Stimulated activated CD8-positive, alpha-beta memory T cell treated with anti-CD3 and anti-CD28 coated beads, Interleukin-12 subunit alpha, Interleukin-12 subunit beta, amount 100 ng/mL, for 24 hours (primary cell): ENCODE data around the gene ANKRD2.

Experiments
- DNase-seq: peaks from one replicate; pipeline ENCODE4 v3.0.0-alpha.2; 2020; ENCODE audit errors: extremely low read depth

ANKRD2 gene

DNA sequence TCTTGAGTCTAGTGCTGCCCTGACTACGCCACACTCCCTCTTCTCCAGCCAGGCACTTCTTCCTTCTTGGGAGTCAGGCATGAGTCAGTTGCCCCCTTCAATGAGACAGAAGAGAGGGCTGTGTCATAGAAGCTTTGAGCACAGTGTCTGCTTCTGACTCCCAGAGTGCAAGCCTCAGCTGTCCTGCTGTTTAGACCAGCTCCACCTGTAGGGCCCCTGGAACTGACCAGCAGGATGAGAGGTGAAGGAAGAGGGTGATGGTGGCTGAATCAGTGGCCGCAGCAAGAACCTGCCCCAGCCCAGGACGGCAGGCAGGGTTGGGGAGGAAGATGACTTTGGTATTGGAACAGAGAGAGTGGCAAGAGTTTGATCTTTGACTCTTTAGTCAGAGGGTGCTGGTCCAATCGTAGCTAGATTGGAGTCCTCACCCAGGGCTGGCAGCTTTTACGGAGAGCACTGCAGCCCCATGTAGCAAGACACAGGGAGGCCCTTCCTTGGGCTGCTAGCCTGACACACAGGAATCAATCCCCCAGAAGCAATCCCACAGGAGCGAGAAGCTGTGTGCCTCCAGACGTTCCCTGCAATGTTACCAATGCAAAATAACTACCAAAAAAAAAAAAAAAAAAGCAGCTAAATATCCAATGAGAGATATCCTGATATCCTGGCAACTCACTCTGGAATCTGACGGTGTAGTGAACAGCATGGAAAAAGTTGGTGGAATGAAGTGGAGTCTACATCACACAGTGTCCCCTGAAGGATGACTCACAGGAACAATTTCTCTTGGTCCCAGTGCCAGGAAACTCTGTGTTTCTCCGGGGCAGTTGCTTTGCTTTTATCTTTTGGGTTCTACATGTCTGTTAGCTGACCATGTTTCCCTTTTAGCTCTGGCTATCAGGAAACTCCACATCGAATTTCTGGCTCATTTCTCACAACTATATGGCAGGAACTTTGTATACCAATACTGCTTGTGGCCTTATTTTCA lies 23.8 kb downstream of the ANKRD2 start:
- no peak for DNase-seq

DNA sequence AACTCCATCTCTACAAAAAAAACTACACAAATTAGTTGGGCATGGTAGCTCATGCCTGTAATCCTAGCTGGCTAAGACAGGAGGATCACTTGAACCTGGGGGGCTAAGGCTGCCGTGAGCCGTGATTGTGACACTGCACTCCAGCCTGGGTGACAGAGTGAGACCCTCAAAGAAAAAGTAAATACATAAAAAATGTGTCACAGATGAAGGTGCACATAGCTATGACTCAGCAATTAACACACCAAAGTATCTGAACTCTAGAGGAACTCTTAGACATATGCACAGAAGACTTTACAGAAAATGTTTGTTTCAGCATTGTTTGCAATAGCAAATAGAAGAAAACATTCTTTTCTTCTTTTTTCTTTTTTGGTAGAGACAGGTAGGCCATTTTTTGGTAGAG lies 25.2 kb downstream of the ANKRD2 start:
- no peak for DNase-seq

DNA sequence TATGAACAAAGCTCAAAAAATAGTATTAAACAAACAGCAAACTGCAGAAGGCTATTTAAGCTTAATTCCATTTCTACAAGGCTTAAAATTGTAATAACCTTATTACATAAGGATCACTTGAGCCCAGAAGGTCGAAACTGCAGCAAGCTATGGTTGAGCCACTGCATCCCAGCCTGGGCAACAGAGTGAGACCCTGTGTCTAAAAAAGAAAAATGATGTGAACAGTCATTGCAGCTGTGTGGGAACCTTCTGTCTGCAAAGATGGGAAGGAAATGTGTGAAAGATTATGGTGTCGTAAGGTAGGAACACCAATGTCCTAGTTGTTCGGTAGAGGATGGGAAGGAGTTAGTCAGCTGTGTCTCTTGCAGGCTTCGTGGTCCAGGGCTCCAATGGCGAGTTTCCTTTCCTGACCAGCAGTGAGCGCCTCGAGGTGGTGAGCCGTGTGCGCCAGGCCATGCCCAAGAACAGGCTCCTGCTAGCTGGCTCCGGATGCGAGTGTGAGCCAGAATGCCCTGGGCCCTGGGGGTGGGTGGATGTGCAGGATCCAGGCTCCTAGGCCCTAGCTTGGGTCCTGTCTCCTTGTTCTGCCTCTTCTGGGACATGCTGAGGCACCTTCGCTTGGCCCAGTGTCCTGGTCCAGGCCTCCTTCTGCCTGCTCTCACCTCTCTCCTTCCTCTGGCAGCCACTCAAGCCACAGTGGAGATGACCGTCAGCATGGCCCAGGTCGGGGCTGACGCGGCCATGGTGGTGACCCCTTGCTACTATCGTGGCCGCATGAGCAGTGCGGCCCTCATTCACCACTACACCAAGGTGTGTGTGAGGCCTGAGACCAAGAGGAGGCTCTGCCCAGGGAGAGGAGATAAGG lies 26.1 kb downstream of the ANKRD2 start:
- DNase-seq: no peak

DNA sequence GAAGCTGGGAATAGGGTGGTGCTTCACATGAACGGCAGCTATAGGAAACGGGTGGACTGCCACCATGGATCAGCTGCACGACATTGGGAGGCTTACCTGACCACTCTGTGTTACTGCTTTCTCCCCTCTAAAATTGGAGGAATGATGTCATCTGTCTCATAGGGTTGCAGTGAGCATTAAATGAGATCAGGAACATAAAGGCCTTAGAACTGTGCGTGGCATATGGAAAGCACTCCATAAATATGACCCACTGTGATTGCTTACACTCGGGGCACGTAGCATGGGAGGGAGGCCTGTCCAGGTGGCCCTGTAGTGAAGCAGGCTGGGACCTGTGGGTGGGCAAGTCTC lies 26.7 kb downstream of the ANKRD2 start:
- DNase-seq: no peak

DNA sequence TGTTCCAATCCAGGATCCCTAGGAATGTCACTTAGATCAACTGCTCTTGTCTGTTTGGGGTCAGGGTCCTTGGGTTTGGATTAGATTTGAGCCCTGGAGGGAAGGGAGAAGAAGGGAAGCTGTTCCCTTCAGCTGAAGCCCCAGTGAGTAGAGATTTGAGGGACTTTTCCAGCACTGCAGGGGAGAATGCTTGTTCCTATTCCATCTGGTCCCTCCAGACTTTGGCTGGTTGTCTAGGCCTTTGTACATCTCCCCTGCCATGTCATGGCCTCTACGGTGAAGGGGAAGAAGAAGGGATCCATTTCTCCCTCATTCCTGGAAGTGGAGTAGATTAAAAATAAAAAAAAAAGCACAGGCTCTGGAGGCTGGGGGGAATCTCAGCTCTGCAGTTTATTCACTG lies 28.0 kb downstream of the ANKRD2 start:
- DNase-seq: no peak

DNA sequence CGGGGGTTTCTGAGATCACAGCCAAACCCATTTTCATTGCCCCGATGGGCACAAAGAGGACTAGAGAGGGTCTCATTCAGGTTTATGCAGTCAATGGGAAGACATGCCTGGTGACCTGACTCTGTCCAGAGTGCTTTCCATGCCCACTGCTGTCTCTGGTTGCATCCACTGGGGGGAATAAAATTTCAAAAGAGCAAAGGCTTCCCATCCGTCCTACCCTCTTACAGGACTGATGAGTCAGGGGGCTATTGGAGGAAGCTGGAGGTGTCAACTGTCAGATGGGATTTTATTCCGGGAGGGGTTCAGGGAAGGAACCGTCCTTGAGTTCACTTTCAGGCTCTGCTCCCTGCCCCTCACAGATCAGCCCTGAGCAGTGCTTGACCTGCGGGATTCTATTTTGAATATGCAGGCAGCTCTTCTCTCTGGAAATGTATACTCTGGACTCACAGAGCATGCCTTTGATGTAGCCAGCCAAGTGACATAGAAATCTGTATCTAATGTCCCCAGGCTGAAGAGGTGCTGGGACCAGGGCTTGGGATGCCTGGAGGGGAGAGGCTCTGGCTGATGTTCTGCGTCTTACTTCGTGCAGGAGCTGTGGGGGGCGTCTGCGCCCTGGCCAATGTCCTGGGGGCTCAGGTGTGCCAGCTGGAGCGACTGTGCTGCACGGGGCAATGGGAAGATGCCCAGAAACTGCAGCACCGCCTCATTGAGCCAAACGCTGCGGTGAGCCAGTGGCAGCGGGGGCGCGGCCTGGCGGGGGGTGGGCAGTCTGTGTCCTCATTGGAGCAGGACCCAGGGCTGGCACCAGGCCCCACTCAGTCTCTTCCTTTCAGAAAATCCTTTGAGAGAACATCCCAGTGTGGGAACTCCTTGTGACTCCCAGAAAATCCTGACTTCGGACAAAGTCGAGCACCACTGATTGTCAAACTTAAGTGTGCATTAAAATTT lies 29.0 kb downstream of the ANKRD2 start:
- DNase-seq: no peak

DNA sequence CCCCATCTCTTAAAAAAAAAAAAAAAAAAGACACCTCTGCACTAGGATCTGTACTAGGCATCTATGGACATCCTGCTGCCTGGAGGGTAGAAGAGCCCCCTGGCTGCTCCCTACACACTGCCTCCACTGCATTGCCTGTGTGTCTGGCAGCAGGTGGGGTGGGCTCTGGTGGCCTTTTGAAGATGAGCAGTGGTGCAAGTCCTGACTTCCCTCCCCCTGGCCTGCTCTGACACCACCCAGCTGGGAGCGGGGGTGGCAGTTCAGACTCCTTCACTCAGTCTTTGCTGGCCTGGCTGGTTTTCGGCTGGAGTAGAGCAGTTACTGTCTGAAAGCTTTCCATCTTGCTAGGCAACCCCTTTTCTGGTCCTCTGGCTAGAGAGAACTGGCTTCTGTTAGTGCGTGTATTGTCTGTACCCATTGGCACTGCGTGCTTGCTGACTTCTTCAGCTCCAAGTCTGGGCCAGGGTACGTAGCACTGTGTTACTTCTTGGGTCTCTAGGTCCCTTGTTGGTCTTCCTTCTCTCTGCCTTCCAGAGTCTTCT lies 34.6 kb downstream of the ANKRD2 start:
- no peak for DNase-seq

DNA sequence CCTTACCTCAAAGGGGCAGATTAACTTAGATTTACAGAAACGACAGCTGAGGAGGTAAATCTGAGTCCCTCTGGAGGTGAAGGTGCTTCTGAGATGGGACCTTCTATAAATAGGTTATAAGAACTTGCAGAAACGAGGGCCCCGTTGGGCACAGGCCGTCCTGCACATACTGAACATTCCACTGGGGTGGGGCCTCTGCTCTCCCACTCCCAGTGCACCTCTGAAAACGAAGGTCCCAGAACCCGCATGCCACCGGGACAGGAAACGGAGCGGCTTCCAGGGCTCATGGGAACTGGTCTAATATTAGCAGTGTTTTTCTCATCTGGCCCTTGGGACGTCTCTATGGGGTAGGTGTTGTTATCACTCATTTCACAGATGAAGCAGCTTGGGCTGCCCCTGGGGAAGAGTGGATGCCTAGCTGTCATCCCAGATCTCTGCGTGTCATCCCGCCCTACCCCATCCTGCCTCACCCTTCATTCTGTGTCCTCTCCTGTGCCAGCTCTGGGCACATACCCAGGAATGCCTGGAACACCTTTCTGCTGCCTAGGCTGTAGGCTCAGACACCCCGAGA lies 36.5 kb downstream of the ANKRD2 start:
- no peak for DNase-seq

DNA sequence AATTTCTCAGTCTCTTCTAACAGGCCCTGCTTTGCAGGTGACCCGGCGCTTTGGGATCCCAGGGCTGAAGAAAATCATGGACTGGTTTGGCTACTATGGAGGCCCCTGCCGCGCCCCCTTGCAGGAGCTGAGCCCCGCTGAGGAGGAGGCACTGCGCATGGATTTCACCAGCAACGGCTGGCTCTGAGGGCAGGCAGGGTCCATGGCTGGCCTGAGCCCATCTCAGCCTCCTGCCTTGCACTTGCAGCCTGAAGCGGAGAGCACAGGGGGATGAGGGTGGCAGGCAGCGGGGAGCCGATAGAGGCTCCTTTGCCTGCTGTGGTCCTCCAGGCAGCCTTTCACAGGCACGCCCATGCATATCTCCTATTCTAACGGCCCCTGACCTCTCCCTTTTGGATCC lies 38.9 kb downstream of the ANKRD2 start:
- no peak for DNase-seq

DNA sequence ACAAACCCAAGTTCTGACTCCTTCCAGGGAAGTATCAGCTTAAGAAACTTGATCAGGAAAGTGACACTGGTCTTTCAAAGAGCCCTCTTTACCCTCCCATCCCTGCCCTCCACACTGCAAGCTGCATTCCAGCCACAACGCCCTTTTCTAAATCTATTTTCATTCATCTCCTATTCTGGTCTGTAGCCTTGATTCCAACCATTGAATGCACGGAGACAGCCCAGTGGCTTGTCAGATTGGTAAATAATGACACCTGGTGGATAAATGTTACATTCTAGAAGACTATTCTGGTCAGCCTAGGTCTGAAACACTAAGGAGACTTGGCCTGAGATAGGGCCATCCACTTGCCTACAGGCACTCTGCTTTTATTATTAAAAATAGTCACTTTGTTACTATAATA lies 39.8 kb downstream of the ANKRD2 start:
- DNase-seq: no peak

DNA sequence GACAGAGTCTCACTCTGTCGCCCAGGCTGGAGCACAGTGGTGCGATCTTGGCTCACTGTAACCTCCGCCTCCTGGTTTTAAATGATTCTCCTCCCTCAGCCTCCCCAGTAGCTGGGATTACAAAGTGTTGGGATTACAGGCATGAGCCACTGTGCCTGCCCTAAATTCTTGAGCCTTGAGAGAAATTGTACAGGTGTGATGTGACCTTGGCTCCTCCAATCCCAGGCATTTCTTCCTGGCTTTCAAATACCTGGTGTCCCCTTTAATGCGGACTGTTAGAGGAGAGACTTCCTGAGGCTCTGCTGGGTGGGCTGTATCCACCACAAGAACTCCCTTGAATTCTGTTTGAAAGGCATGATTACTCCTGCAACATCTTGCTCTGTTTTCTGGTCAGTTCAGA lies 45.7 kb downstream of the ANKRD2 start:
- DNase-seq: no peak

DNA sequence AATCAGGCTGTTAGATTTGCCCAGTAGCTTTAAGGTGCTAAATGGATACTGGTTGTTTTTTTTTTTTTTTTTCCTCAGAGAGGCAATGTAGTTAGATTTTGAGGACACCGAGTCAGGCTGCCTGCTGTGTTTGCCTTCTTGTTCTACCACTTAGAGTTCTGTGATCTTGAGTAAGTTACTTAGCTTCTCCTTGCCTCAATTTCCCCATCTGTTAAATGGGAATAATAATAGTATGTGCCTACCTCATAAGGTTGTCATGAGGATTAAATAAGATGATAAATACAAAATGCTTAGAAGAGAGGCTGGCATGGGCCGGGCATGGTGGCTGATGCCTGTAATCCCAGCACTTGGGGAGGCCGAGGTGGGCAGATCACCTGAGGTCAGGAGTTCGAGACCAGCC lies 46.2 kb downstream of the ANKRD2 start:
- no peak for DNase-seq

DNA sequence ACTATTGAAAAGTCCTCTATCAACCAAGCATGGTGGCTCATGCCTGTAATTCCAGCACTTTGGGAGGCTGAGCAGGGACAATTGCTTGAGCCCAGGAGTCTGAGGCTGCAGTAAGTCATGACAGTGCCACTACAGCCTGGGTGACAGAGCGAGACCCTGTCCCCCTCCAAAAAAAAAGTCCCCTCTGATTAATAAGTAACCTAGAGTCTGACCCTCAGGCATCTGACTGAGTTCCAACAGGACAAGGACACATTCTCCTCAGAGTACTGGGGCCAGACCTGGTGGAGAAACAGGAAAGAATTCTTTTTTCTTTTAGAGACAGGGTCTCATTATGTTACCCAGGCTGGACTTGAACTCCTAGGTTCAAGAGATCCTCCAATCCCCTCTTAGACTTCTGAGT lies 50.7 kb downstream of the ANKRD2 start:
- no peak for DNase-seq

DNA sequence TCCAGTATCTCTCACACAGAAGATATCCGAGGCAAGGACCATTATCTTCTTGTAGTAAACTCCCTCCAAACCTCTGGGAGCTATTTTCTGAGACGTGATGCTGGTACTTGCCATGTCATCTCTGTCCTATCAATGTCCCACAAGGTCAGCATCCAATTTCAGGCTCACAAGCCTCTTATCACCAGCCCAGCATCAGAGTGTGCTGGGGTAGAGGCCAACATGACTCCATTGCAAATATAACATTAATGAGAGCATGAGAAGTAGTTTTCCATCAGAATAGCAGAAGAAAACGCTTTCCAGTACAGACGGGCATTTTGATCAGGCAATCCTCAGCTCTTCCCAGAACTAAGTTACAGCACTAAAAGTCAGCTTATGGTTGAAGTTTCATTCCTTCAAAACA lies 55.2 kb downstream of the ANKRD2 start:
- DNase-seq: no peak

DNA sequence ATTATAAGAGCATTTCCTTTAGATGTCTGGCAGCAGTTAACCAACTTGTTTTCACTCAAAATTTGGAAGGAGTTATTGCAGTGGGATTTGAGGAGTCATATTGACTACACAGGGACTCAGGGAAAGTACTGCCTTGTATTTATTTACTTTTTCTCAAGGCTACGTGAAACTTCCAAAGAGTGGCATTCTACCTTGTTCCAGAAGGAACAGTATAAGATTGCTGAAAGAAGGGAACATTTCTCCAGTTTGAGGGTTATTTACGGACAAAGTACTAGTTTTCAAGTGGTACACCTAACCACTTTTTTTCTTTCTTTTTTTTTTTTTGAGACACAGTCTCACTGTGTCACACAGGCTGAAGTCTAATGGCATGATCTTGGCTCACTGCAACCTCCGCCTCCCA lies 55.6 kb downstream of the ANKRD2 start:
- DNase-seq: no peak

DNA sequence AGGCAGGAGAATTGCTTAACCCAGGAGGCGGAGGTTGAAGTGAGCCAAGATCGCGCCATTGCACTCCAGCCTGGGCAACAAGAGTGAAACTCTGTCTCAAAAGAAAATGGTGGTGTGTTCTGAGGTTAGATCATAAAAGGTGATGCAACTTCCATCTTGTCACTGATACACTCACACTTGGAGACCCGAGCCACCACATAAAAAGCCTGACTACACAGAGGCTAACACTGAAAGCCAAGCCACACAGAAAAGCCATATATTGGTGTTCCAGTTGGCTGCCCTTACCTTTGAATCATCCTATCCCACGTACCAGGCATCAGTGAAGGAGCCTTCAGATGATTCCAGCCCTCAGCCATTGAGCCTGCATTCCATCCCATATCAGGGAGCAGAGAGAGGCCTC lies 56.7 kb downstream of the ANKRD2 start:
- no peak for DNase-seq

DNA sequence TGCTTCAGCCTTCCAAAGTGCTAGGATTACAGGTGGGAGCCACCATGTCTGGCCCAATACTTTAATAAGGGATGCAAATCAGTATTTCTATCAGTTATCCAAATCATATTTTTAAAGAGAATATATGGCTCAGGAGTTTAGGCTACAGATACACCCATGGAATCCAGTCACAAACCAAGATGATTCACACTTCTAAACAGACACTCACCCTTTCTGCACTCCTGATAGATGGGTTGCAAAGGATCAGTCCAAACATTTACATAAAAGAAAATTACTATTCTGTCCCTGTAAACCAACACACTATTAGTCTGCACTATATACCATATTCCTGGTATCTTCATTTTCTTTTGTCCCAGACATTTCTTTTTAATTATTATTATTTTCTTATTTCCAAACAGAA lies 58.5 kb downstream of the ANKRD2 start:
- DNase-seq: no peak

DNA sequence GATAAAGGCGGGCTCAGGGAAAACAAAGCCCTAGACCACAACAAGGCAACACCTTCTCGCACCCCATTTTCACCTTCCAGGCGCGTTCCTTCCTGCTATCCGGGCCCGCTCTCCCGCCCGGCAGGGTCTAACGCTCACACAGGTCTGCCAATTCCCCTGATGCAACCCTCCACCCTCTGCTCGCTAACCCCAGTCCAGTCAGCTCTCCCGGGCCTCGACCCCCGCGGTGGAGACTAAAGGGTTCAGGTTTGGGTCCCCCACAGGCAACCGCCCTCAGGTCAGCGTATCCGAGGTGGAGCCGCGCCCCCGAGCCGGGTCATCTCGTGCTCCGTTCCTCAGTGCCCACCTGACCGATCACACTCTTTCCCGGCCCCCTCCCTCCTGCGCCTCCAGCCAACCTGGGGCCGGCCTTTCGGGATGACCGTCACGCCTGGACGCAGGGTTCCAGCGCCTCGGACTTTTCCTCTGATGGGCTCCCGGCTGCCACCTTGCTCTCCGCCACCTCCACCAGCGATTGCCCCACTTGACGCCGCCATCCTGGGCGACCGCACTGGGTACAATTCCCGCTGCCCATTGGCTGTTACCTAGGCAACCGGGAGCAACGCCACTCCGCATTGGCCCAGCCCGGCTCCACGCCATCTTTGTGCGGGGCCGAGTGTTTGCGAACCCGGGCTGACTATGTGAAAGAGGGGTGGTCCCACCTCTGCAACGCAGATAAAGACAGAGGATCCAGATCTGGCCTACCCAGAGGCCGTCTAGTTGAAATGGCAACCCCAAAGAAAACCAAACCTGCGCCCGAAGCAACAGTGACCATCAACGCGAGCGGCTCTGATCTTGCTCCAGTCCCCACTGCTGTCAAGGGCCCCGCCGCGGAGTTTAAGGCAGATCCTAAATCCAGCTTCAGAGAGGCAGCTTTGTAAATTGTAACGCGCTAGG lies 60.6 kb downstream of the ANKRD2 start, which contains the start of gene MORN4:
MORN4 (minus strand) TSS at position 552 of the 936 bp plus-strand sequence. CDS start 13,847 bp downstream, outside the sequence.
- peak; percentile 79 for DNase-seq
